Kidney epithelial cell (primary cell): Measurements from ENCODE around the gene TFCP2L1. TPM values are rescaled to one million over a fixed set of nuclear protein-coding genes. Genes with fewer than 3 reads are reported as not detected.

Source experiments
- DNase-seq: peaks from one replicate; pipeline ENCODE4 v3.0.0-alpha.2; 2010; ENCODE audit warnings: low read depth
- H3K27me3 ChIP-seq: 2 replicates; pipeline ENCODE4 v1.6.0; 2011; ENCODE audit warnings: low read length; ENCODE audit not compliant: control insufficient read depth, insufficient read depth
- H3K36me3 ChIP-seq: 2 replicates; pipeline ENCODE4 v1.5.1; 2011; ENCODE audit warnings: low read length; ENCODE audit not compliant: control insufficient read depth, insufficient read depth
- H3K4me3 ChIP-seq: 2 replicates; pipeline ENCODE4 v1.5.1; 2011; ENCODE audit warnings: low read depth, mild to moderate bottlenecking, control low read depth, low read length
- total RNA-seq: library from RNA; depleted of rRNA; stranded (reverse); fragments of >200 nt; gene quantifications from 2 replicates; pipeline ENCODE4 v1.2.3, GENCODE V29; 2015
- TF ChIP-seq, protein P1 (sequence below): IDR thresholded peaks from 2 replicates; pipeline ENCODE4 v1.5.1; 2011; ENCODE audit warnings: mild to moderate bottlenecking, moderate library complexity, low read length, control low read depth, inconsistent platforms; ENCODE audit not compliant: insufficient read depth, poor library complexity, severe bottlenecking

Gene TFCP2L1
- total RNA-seq, 1 donor from 2014 or later = 4.5 TPM

DNA sequence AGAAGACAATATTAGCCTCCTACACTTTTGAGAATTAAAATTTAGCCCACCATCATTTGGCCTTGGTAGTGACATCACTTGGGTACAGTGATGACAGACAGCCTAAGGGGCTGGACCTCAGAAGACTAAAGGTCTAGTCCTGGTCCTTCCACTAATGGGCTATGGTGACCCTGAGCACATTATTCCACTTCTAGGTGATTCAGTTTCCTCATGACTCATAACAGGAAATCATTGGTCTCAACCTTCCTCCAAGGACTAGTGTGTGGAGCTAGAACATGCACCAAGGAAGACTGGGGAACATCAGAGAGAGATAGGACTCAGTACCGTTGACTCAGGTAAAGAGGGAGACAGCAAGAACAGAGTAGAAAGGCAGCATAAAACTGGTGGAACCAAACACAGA is 64.0 kb downstream of the TFCP2L1 start:
- no peaks in the 10 kb centered on the region for H3K27me3 ChIP-seq
- peak; percentile 50 for DNase-seq
- TF ChIP-seq, protein P1, sequence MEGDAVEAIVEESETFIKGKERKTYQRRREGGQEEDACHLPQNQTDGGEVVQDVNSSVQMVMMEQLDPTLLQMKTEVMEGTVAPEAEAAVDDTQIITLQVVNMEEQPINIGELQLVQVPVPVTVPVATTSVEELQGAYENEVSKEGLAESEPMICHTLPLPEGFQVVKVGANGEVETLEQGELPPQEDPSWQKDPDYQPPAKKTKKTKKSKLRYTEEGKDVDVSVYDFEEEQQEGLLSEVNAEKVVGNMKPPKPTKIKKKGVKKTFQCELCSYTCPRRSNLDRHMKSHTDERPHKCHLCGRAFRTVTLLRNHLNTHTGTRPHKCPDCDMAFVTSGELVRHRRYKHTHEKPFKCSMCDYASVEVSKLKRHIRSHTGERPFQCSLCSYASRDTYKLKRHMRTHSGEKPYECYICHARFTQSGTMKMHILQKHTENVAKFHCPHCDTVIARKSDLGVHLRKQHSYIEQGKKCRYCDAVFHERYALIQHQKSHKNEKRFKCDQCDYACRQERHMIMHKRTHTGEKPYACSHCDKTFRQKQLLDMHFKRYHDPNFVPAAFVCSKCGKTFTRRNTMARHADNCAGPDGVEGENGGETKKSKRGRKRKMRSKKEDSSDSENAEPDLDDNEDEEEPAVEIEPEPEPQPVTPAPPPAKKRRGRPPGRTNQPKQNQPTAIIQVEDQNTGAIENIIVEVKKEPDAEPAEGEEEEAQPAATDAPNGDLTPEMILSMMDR = no peak
- no peaks in the 10 kb centered on the region for H3K36me3 ChIP-seq
- H3K4me3 ChIP-seq = no peak overlapping the region

DNA sequence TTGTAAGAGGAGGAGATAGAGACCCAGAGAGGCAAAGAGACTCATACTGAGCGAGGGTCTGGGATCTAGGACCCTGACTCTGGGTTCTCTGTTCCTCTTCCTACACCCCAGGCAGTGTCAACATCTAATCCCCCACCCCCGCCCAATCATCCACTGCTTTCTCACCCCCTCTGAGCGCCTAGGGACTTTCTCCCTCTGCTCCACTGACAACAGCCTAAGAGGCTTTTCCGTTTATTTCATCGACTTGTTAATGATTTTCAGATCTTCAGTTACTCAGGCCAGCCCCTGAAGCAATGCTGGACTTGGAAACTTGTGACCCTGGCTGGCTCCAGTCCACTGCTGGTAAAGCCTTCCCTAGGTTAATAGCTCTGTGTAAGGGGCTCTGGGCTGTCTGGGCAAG is 65.1 kb downstream of the TFCP2L1 start:
- TF ChIP-seq, protein P1 = no peak
- no peak for DNase-seq

DNA sequence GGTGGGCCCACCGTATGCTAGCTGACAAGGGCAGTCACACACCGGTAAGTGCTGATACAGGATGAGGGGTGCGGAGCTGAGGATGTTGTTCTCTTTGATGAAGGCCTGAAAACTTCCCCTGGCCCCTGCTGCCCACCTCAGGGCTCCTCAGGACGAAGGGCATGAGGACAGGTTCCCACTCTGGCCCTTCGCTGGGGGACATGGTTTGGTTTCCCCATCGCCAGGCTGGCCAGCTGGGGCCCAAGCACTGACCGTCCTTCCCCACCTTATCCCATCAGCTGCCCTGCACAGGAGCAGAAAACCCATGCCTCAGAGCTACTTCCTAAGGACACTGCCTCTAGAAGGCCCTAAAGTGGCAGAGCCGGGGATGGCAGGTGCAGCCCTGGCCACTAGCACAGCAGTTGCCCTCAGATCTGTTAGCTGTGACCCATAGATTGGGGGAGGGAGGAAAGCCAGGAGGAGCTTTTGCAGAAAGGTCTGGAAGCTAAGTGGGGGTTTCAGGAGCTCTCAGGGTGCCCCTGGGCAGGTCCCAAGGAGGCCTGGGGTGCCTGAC is 66.5 kb downstream of the TFCP2L1 start:
- Histone ChIP-seq H3K27me3 (no peaks in the 10 kb centered on the region), H3K4me3 (no peak overlapping the region), H3K36me3 (no peaks in the 10 kb centered on the region)
- TF ChIP-seq, protein P1 = no peak
- no peak for DNase-seq

More for the DNA sequence above, 65.1 kb downstream of the TFCP2L1 start:
- no peaks in the 10 kb centered on the region for H3K36me3 ChIP-seq
- H3K4me3 ChIP-seq = no peak overlapping the region
- no peaks in the 10 kb centered on the region for H3K27me3 ChIP-seq

DNA sequence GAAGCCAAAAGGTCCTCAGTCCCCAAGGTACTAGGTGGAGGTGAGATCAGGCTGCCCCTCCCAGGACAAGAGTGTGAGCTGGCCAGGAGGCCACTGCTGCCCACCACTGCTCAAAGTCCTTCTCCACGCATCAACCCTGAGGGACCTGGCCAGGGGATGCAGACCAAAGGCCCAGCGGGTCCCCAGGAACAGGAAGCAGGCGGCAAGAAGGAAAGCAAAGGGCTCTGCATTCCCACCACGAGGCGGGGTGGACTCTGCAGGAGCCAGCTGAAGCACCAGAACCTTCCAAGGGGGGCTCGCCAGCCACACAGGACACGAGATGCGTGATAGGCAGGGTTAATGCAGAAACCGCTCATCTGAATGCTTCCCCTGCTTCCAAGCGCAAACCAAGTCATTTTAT is 67.4 kb downstream of the TFCP2L1 start:
- H3K4me3 ChIP-seq = no peak overlapping the region
- no peaks in the 10 kb centered on the region for H3K27me3 ChIP-seq
- no peaks in the 10 kb centered on the region for H3K36me3 ChIP-seq
- DNase-seq = no peak
- TF ChIP-seq, protein P1 = no peak

DNA sequence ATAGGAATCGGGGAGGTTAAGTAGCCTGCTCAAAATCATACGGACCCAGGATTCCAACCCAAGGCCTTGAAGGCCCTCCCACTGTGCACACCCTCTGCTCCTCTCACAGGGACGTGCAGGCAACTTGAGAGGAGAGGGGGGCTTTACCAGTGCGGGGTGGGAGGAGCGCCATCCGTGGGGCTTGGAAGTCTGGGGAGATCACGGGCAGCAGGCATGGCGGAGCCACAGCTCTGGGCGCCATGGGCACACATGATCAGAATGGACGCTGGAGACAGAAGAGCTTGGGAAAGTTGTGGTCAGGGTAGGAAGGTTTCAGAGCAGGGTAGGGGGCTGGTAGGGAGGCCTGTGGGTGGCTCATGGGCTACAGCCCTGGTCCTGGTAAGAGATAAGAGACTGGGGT is 70.7 kb downstream of the TFCP2L1 start:
- Histone ChIP-seq H3K27me3 (no peaks in the 10 kb centered on the region), H3K36me3 (no peaks in the 10 kb centered on the region), H3K4me3 (no peak overlapping the region)
- DNase-seq = no peak
- TF ChIP-seq, protein P1 = no peak

DNA sequence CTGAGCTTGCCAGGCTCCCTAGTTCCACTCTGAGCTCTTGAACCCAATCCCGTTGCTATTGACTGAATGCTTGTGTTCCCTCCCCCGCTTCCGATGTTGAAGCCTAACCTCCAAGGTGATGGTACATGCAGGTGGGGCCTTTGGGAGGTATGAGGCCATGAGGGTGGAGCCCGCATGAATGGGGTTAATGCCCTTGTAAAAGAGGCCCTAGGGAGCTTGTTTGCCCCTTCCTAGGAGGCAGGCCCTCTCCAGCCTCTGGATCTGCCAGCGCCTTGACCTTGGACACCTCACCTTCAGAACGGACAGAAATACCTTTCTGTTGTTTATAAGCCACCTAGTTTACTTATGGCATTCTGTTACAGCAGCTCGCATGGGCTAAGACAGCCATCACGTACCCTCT is 71.6 kb downstream of the TFCP2L1 start:
- no peak for DNase-seq
- Histone ChIP-seq H3K36me3 (no peaks in the 10 kb centered on the region), H3K4me3 (no peak overlapping the region), H3K27me3 (no peaks in the 10 kb centered on the region)
- TF ChIP-seq, protein P1 = no peak
